HG03025 (cell line): ENCODE measurements around the gene DNM3.

Experiments
- ATAC-seq: cut with Tn5 transposase; IDR thresholded peaks from one replicate; pipeline ENCODE4 v1.9.1; 2021; ENCODE audit warnings: mild to moderate bottlenecking, moderate library complexity; ENCODE audit not compliant: unreplicated experiment, low FRiP score

The DNM3 gene

DNA sequence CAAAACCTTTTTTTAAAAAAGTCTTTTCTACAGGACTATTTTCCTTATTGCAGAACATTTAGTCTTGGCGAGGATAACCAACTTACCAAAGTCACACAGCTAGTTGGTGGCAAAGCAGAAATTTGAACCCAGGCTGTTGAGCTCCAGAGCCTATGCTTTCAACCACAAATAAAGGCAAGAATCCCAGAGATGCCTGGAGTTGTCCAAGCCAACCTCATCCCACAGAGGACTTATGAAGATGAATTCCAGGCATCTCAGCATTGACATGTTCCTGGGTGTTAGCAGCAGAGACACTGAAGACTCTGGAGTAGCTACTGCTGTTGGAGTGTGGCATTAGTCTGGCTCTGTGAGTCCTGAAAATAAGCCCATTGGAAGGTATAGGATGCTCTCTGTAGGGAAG lies 291.5 kb downstream of the DNM3 start:
- ATAC-seq = no peak

DNA sequence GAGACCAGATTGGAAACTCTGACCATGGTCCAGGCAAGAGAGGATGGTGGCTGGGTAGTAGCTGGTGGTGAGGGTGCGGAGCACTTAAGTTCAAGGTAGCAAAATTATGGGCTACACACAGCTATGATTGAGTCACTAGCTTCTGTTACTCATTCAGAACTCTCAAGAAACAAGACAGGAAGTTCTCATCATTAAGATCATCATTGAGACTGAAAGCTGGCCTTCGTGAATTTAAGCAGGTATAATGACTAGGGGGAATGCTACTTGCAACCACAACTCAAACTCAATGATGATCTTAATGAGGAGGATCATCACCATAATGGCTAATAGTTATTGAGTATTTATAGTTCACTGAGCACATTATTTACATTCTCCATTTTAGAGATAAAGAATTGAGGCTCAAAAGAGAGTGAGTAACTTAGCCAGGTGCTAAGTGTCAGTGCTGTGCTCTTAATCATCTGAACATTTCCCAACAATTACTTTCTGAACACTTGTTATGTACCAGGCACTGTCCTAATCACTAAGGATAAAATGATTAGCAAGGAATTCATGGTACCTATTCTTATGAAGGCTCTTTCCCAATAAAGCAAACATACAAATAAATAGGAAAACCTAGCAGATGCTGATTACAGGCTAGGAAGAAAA lies 292.9 kb downstream of the DNM3 start:
- ATAC-seq = no peak

DNA sequence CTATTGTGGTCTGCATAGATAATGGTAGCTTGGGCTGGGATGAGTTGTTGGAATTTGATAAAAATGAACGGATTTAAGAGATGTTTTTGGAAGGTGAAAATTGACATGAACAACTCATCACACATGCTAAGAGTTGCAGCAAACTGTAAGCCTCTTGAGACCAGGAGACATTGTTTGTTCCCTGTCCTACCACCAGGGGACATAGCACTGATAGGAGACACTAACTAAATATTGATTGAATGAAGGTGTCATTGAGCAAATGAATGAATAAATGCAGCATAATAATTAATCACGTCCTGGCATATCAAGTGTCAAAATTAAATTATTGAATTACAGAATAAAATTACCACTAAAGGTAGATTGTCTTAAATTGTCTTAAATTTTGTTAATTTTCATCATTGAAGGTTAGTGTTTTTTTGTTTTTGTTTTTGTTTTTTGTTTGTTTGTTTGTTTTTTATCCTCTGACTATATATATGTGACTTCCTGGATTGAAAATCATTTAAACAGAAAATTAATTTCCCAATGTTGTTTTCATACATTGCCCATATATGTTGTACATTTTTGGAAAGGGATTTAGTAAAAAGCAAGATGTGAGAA lies 293.9 kb downstream of the DNM3 start:
- no peak for ATAC-seq

DNA sequence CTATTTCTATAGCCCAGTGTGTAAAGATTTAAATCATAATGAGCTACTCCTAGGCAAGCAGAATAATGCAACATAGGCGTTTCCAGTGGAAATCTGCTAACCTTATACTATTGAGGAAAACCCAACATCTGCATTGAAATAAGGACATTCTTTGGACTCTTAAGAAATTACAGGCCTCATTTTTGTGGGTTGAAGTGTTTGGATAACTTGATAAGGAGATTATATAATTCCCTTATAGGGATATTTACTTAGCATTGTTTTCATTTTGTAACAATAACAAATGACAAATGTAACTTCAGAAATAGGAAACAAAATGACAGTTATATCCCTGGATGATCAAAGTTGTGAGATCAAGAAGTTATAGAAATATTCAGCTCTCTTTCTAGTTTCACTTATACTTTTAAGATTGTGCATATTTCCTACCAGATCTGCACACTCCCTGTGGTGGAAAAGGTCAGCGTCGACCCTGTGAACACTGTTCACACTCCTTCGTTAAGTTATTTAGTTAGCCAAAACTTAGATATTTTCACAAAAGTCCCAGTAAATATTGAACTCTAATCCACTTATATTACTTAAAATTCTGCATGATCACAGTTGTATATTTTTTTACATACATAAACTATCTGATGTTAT lies 294.8 kb downstream of the DNM3 start:
- no peak for ATAC-seq

DNA sequence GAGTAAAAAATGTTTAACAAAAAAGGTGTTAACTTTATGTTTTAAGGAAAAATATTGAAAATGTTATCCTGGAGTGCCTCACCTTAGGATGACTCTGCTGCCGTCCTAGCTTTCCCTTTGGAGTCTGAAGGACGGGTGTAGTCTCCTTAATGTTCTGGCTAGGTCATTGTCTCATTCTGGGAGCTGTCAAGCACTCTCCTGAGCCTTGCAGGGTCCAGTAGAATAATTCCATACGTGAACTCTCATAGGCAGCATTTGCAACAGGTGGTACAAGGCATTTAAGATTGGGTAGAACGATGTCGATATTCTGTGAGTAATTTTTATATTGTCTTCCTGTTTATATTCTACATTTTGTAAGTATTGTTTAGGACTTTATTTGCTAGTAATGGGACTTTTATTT lies 295.6 kb downstream of the DNM3 start:
- no peak for ATAC-seq

DNA sequence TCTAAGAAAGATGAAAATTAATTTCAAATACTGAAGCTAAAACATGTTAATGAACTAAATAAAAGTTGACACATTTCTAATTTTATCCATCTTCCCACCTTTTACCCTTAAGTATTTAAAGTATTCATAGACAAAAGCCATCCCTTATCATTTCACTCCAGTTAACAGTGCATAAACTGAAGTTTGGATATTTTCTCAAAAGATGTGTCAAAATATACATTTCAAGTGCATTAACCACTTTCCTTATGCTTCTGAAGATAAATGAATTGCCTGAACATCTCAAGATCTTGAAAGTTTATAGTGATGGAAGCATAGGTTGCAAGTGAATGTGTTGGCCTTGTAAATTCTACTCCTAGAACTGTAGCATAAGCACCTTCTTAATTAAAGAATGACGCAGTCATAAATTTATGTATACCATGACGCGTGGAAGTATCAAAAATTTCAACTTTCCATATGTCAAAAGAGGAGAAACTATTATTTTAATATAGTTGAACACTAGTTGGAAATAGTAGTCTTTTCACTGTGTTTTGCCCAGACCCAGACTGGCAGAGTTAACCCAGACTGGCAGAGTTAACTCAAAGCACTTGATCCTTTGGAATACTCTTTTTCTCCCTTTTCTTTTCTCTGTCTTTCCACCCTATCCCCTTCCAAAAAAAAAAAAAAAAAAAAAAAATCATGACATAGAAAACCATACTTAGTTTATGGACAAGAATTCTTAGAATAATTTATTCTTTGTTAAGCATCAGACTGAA lies 296.6 kb downstream of the DNM3 start:
- no peak for ATAC-seq

DNA sequence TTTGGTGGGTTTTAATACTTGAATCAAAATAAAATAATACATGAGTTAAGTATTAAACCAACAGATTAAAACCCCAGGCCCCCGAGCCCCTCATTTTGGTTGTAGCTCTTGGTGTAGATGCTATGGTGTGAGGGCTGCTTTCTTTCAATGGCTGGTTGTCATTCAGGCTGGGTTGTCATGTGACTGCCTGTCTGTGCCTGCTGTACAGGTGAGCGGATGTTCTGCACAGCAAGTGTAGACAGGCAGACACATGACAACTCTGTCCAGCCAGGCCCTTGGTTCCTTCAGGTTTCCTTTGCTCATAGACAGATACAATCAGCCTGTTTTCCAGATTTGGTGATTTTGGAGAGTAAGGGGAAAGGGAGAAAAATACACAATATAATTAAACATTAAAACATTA lies 297.3 kb downstream of the DNM3 start:
- no peak for ATAC-seq

DNA sequence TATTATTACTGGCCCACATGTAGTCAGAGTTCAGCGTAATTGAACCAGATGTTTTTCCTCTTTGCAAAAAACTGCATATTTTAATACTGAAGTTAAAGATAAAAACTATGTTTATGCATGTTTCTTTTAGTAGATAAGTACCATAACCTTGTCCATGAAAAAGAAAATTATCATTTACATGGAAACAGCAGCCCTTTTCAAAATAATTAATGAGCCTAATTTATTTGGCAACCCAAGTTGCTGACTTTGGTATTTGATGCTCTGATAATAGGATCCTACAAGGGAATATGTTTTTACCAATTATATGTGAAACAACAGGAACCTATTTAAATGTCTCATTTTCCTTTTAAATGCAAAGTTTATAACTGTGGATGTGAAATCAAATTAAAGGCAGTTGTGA lies 297.9 kb downstream of the DNM3 start:
- ATAC-seq = no peak

DNA sequence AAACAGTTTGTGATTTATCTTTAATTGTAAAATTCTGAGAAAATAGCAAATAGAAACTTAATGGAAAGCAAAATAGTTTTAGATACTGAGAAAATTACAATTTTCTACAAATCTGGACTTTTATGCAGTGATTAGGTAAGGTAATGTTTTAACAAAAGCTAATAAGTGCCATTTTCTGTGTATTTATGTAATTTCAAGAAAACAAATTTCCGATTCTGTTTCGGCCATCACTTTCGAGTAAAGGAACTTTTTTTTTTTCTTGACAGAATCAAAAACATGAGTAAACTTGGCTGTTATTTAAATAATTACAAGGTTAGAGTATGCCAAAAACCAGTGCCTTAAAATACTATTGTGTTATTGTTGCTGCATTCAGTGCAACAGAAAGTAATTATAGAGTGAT lies 298.8 kb downstream of the DNM3 start:
- ATAC-seq = no peak

DNA sequence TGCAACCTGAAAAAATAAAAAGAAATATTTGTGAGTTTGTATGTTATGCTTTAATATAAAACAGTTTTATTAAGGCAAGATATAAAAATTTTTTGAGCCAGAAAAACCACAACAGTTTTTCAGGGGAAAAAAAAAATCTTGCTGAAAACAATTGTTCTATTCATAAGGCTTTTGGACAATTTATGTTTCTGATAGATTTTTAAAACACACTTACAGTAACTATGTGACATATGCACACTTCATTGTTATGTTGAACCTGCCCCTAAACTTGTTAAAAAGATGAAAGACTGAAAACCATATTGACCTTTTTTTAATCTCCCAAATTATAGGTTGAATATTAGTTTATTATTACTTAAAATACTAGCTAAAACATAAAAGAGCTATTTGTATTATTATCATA lies 299.3 kb downstream of the DNM3 start:
- no peak for ATAC-seq

DNA sequence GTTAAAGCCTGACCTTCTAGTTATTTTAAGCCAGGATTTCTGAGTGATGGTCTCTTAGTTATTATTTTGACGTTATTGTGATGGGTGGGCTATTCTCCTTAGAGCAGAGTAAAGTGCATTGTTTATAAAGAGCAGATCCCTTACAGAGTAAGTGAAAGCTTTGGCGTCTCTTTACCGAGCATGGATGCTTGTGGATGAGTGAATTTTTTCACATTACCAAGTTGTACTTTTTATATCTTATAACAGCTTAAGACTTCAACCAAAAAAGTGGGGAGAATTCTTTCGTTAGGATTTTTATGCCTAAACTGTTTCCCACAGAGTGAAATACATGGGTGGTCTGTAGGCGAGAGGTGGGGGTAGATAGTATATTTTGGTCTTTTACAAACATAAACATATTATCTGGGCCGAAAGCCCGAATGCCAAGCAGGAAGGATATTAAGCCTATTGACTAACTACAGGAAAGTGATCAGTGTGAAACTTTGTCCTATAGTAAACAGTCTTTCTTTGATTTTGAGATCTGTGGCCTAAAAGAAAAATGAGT lies 300.1 kb downstream of the DNM3 start:
- ATAC-seq = no peak

DNA sequence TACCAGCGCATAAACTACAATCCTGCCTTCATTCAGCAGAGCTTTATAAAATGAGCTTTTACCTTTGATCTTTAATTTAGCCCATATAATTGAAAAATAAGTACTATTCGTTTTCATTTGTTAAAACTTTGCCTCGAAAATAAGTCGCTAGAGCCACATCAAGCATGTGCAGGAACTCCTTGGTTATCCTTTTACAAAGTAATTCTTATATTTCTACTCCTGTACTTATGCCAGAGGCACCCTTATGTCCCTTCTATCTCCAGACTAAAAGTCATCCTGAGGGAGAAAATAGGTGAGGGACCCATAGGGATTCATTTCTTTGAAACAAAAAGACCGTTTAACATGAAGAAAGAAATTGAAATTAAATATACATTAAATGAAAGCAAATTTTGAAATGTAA lies 301.0 kb downstream of the DNM3 start:
- no peak for ATAC-seq

DNA sequence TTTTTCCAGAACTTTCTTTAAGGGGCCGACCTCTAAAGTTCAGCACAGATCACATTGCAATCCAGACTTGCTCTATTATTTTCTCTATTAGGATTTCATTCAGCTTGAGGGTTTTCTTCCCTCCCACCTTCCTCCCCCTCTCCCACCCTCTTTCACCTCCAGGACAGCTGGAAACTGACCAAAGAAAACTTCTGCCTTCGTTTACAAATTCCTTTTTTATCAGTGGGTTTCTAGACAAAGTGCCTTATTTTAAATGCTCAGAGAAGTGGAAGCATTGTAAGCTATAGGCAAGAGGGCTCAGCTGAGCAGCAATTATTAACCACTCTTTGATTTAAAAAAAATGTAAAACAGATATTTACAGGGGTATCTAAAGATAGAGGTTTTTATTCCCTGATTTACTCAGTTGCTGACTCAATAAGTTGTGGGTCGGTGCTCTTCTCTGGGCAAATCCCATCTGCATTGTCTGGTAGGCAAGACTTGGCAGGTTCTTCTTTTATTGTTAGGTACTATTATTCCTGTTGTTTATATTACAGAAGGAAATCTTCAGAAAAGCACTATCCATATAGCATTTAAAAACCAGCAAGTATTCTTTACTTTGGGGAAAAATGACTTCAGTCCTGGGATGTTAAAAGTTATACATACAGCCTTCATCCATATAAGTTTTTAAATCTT lies 302.2 kb downstream of the DNM3 start:
- ATAC-seq = no peak

DNA sequence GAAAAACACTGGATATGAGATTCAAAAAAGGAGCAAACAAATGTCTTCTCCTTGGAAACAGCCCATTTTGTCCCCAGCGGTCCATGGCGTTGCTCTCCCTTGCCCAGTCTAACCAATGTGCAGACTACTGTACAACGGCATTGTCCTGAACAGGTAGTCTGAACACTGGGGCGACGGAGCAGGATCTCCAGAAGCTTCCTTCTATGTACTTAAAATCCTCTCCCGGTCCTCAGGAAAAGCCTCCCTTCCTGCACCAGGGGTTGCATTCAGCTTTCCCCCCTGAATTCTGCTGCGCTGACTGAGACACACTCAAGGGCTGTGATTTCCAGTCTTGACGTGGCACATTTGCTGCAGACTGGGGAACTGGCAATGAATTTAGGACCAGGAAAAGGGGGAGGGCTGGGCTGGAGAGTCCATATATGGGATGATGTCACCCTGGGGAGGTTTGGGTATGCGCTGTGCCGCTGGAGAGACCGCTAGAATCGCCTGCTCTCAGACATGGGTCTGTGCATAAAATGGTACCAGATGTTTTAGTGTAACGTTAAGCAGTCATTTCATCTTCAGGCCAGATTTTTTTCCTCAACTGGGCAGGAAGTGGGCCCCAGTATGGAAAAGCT lies 303.3 kb downstream of the DNM3 start:
- ATAC-seq = no peak

DNA sequence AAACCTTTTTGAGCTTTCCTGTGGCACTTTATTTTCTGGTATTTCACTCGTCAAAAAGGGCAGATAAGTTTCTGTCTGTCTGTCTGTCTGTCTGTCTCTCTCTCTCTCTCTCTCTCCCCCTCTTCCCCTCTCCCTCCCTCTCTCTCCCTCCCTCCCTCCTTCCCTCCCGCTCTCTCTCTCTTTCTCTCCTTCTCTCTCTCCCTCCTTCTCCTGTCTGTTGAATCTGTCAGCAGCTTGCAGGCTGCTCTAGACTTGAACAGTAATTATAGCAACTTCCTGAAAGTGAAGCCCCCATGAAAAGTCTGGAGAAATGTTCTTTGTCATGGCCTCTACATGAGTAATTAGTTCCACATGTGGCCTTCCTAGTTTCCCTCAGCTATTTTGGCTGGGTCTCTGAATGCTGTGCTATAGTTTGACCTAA lies 303.9 kb downstream of the DNM3 start:
- ATAC-seq = no peak

DNA sequence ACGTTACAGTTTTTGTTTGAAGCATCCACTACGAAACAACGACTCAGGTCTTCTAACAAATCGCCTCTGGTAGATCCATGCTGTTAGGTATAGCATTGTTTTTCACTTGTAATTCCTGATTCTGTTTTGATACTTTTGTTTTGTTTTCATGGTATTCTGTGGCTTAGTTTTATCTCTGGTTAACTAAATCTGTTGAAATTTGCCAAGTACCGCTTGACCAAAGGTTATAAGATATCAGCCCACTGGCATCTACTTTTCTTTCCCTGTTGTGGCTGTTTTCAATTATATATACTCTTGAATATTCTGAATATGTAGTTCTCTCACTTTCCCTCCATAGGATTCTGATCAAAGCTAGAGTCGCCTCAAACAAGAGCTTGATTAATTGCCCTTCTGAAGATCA lies 304.4 kb downstream of the DNM3 start:
- ATAC-seq = no peak

DNA sequence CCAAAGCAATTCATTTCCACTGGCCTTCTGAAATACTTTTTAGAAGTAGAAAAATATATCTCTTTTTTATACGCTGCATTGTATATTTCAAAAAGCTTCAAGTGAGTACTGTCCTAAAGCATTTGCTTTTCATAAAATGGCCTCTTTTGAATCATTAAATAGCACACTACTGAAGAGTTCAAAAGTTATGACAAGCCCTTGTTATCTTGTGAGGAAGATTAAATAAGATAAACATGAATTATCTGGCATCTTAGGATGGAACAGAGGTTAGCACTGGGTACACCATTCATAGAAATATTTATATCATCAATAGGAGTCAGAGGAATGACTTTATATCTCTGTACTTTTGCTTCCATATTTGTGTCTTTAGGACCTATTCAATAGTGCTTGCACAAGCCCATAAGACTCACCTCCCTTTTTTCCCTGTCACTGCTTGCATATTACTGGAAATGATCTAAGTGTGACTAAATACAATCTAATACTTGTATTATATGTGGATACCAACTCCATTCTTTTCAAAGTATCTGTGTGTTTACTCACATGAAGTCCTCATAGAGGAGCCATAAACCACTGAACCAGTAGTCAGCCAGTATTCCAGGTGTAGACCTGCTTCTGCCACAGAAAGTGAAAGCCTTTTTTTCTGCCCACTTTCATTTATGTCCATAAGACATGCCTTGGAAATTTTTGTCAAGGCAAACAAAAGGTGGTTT lies 305.0 kb downstream of the DNM3 start:
- no peak for ATAC-seq

DNA sequence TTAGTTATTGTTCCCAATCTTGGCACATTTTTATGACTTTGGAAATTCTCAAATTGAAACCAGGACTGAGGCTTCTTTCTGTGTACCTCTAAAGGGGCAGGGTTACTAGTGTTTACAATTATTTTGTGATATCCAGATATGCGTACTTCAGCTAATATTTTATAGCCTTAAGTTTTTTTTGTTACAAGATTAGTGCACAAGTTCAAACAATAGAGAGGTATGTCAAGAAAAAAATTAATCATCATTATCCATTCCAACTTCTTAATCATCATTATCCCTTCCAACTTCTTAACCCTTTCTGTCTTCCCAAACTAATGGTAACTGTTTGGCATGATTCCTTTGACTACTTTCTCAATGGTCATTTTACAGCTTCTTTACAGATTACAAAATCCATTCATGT lies 306.2 kb downstream of the DNM3 start:
- no peak for ATAC-seq

DNA sequence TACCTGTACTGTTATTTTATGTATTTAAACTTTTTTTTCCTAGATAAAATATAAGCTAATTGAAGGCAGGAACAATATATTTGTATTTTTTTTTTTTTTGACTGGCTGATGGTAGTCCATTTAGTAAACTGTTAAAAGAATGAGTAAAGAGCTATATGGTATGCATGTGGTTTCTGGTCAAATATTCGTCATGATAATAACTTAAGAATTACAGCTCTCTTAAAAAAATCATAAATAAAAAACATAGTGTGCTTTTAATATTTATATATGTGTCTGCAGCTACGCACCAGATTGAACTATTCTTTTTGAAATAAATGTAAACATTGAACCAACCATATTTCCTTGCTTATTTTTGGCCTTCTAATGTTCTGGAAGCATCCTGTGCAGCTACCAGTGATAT lies 306.9 kb downstream of the DNM3 start:
- no peak for ATAC-seq

DNA sequence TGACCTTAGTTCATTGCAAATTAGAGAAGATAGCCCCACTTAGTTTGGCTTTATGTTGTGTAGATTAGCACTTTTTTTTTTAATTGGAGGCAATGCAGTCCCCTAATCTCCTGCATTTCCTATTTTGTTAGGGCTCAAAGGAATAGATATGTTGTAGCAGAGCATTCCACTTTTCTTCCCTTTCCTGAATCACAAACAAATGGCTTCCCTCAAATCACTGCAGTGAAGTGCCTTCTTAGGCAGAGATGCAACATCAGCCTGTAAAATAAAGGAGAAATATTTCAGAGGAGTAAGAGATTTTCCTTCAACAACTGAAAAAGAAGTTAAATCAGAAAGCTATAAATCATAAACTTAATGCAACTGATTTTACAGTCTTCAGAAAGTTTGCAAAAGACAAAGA lies 307.4 kb downstream of the DNM3 start:
- ATAC-seq = no peak
